Smooth muscle cell (in vitro differentiated cells): ENCODE measurements around the gene CA5A. TPM values are rescaled to one million over a fixed set of nuclear protein-coding genes. Genes with fewer than 3 reads are reported as not detected.
"Not testable (repeated sequence)": the region's sequence is repeated elsewhere in the genome, so short reads cannot be mapped to it uniquely, and the experiment has no call there.

Experiments
- DNase-seq: peaks from one replicate; lab custom pipeline; 2025; ENCODE audit not compliant: unreplicated experiment; lab: John Stamatoyannopoulos, UW
- H2AFZ ChIP-seq: fragments of 200-600 bp; sonication (generic); 2 replicates; pipeline ENCODE4 v1.6.0; 2016; ENCODE audit warnings: antibody characterized with exemption, low read depth, mild to moderate bottlenecking
- H3F3A ChIP-seq: fragments of 200-600 bp; sonication (generic); 2 replicates; pipeline ENCODE4 v1.6.0; 2017; ENCODE audit warnings: antibody characterized with exemption, low read depth
- H3K27ac ChIP-seq: fragments of 200-600 bp; sonication (generic); 2 replicates; pipeline ENCODE4 v1.5.1; 2016; ENCODE audit warnings: low read depth, mild to moderate bottlenecking
- H3K27me3 ChIP-seq: fragments of 200-600 bp; sonication (generic); 2 replicates; pipeline ENCODE4 v1.6.1; 2016; ENCODE audit warnings: low read depth, mild to moderate bottlenecking
- H3K36me3 ChIP-seq: fragments of 200-600 bp; sonication (generic); 2 replicates; pipeline ENCODE4 v1.5.1; 2016; ENCODE audit warnings: low read depth
- H3K4me1 ChIP-seq: fragments of 200-600 bp; sonication (generic); 2 replicates; pipeline ENCODE4 v1.5.1; 2016; ENCODE audit warnings: low read depth
- H3K4me2 ChIP-seq: fragments of 200-600 bp; sonication (generic); 2 replicates; pipeline ENCODE4 v1.6.0; 2016; ENCODE audit warnings: mild to moderate bottlenecking
- H3K4me3 ChIP-seq: fragments of 200-600 bp; sonication (generic); 2 replicates; pipeline ENCODE4 v1.5.1; 2016; ENCODE audit warnings: mild to moderate bottlenecking
- H3K79me2 ChIP-seq: fragments of 200-600 bp; sonication (generic); 2 replicates; pipeline ENCODE4 v1.6.0; 2016; ENCODE audit warnings: low read depth, mild to moderate bottlenecking
- H3K9ac ChIP-seq: fragments of 200-600 bp; sonication (generic); 2 replicates; pipeline ENCODE4 v1.6.0; 2016; ENCODE audit warnings: low read depth
- H3K9me3 ChIP-seq: fragments of 200-600 bp; sonication (generic); replicated peaks from 2 replicates; pipeline ENCODE4 v1.5.1; 2016; ENCODE audit warnings: low read depth
- H4K20me1 ChIP-seq: fragments of 200-600 bp; sonication (generic); 2 replicates; pipeline ENCODE4 v1.6.0; 2016; ENCODE audit warnings: low read depth
- CTCF ChIP-seq: fragments of 200-600 bp; sonication (generic); IDR thresholded peaks from 2 replicates; pipeline ENCODE4 v1.5.1; 2017; ENCODE audit warnings: borderline replicate concordance, mild to moderate bottlenecking, antibody characterized with exemption; ENCODE audit not compliant: insufficient read depth, poor library complexity, severe bottlenecking
- WGBS: methylation state at CpG from one replicate; pipeline ENCODE4 v1.1.7; 2016; ENCODE audit warnings: low lambda C conversion rate; 5-methylcytosine and 5-hydroxymethylcytosine counted together
- polyA plus RNA-seq: library from polyadenylated mRNA; unstranded; fragments of >200 nt; fragmentation: Nextera tagmentation; extraction: Ambion mirVana; gene quantifications from 2 replicates; pipeline ENCODE4 v1.2.1, GENCODE V29; 2016
- total RNA-seq: library from RNA; depleted of rRNA; stranded (reverse); fragments of >200 nt; gene quantifications from 2 replicates; pipeline ENCODE4 v1.2.3, GENCODE V29; 2014

CA5A gene
- total and polyA plus RNA-seq, 2 experiments from 2014 or later: not detected

DNA sequence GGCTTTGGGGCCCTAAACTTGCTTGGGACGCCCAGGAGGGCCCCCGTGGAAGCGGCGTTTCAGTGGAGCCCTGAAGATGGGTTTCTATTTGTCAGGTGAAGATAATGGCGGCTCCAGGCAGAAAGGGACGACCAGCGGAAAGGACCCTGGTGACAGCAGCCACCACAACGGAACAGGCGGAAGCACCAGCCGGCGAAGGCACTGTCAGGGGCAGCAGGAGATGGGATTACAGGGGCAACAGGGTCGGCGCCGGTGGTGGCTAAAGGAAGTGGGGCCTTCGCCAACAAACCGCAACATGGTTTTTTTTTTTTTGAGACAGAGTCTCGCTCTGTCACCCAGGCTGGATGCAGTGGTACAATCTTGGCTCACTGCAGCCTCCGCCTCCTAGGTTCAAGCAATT, 23.6 kb downstream of the CA5A start:
- not testable (repeated sequence) for H3K4me2 ChIP-seq, H3K79me2 ChIP-seq, H3K4me3 ChIP-seq, DNase-seq, H3K36me3 ChIP-seq, H3K9ac ChIP-seq, H3K27ac ChIP-seq, H2AFZ ChIP-seq, H3K27me3 ChIP-seq, H3K9me3 ChIP-seq, H3K4me1 ChIP-seq, H3F3A ChIP-seq, H4K20me1 ChIP-seq
- WGBS: 92% methylated on average over 18 of the region's 18 CpGs

DNA sequence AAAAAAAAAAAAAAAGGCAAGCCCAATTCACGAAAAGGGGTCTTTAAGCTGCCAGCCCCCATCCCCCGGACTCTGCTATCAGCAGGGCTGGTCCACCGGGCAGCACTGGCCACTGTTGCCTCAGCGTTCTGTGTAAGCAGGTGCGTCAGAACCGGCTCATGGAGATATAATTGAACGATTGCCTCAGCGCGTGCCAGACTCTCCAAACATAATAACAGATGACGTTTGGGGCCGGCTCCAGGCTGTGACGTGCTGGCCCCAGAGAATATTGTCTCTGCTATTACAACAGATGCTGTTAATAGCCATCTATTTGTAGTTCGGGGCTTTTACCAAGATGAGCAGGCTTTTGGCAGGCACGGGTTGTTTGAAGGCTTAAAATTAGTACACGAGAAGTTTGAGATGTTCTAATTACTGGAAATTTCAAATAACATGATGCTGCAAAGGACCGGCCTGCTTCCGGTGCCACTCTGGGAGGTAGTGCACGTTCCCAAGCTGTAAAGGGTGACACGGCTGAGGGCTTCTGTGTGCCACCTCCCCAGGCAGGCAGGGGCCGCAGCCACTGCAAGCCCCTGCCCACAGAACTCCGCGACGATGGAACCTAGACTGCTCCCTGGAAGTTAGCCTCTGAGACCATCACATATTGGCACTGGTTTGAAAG, 25.1 kb downstream of the CA5A start:
- H3K4me3 ChIP-seq, H3F3A ChIP-seq, H3K27ac ChIP-seq, H3K4me1 ChIP-seq, H4K20me1 ChIP-seq, H3K79me2 ChIP-seq, DNase-seq, H3K27me3 ChIP-seq, H3K36me3 ChIP-seq, H3K4me2 ChIP-seq, H3K9me3 ChIP-seq, H3K9ac ChIP-seq, H2AFZ ChIP-seq: not testable (repeated sequence)
- 90% methylated on average over 23 of the region's 23 CpGs for WGBS

- peak; percentile 89 for TF ChIP-seq CTCF
- WGBS: 43% methylated on average over 36 of the region's 36 CpGs
- H3K4me3 ChIP-seq: not testable (repeated sequence)
These were observed 27.0 kb downstream of the CA5A start for GRCh38 chr16:87909203-87909935.

DNA sequence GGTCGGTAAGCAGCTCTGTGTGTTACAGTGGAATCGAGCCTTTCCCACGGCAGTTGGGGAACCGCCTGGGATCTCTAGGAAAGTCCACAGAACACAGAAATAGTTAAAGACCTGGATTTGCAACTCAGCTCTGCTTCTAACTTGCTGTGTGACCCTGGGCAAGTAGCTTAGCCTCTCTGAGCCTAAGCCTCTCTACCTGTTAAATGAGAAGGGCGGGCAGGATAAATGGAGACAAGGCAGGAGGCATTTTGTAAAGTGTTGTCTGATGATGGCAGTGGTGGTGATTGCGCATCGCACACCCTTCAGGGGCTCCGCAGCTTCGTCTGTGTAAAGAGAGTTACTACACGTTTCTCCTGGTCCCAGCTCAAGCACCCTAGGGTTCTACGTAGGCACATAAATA, 28.2 kb downstream of the CA5A start:
- H2AFZ ChIP-seq, H3F3A ChIP-seq, H3K4me1 ChIP-seq, H3K27me3 ChIP-seq, H3K79me2 ChIP-seq, H3K9ac ChIP-seq, H4K20me1 ChIP-seq, DNase-seq, H3K27ac ChIP-seq, H3K4me2 ChIP-seq, H3K9me3 ChIP-seq, H3K4me3 ChIP-seq, H3K36me3 ChIP-seq: not testable (repeated sequence)
- 94% methylated on average over 11 of the region's 11 CpGs for WGBS

More at GRCh38 chr16:87909203-87909935, 27.0 kb downstream of the CA5A start:
- not testable (repeated sequence) for H3K27me3 ChIP-seq, H3F3A ChIP-seq, H3K27ac ChIP-seq, H3K9me3 ChIP-seq, H3K4me1 ChIP-seq, H3K4me2 ChIP-seq, H3K36me3 ChIP-seq, H2AFZ ChIP-seq, H3K9ac ChIP-seq, H4K20me1 ChIP-seq, H3K79me2 ChIP-seq
- peak; percentile 35 for DNase-seq

DNA sequence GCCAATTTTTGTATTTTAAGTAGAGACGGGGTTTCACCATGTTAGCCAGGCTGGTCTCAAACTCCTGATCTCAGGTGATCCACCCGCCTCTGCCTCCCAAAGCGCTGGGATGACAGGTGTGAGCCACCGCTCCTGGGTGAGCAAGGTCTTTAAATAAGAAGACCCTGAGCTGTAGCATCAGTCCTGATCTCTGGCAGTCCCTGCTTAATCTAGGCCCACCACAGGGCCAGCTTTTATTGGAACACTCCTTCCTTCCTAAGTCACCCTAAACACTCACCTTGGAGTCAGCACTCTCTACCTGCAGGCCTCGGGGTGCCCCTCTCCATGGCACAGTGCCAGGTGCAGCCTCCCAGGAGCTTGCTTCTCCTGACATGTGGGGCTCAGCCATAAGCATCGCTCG, 30.8 kb downstream of the CA5A start:
- not testable (repeated sequence) for H3K4me3 ChIP-seq, H2AFZ ChIP-seq, H3K4me2 ChIP-seq, DNase-seq, H3K27me3 ChIP-seq, H3F3A ChIP-seq, H3K27ac ChIP-seq, H3K9ac ChIP-seq, H3K4me1 ChIP-seq, H3K9me3 ChIP-seq, H3K36me3 ChIP-seq, H3K79me2 ChIP-seq, H4K20me1 ChIP-seq
- WGBS: 93% methylated on average over 7 of the region's 7 CpGs

DNA sequence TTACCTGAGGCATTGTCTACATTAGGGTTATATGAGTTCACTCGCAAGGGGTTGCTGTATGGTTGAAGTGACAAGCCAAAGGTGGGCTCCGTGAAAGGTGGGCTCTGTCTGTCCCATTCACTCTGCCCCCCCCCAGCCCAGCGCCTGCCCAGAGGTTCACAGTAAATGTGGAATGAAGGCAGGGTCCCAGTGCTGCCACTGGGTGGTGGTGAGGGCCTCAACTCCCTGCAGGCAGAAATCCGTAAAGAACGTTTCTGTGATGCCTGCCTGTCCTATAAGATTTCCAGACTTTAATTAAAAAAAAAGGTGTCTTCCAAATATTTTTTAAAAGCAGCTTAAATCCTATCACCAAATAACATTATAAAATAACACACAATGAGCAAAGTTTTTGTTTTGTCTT, 31.4 kb downstream of the CA5A start:
- not testable (repeated sequence) for H3K9me3 ChIP-seq, H3K79me2 ChIP-seq, H3K27me3 ChIP-seq, H3K4me1 ChIP-seq, H3K4me3 ChIP-seq, H3F3A ChIP-seq, DNase-seq, H4K20me1 ChIP-seq, H3K9ac ChIP-seq, H3K27ac ChIP-seq, H3K36me3 ChIP-seq, H2AFZ ChIP-seq, H3K4me2 ChIP-seq
- WGBS: 75% methylated on average over 5 of the region's 5 CpGs

- not testable (repeated sequence) for H3K4me3 ChIP-seq, H4K20me1 ChIP-seq, H3F3A ChIP-seq, H3K4me2 ChIP-seq, H3K79me2 ChIP-seq, DNase-seq, H3K4me1 ChIP-seq, H2AFZ ChIP-seq, H3K27ac ChIP-seq, H3K9me3 ChIP-seq, H3K9ac ChIP-seq, H3K36me3 ChIP-seq, H3K27me3 ChIP-seq
- WGBS: 86% methylated on average over 12 of the region's 12 CpGs
These were observed 35.8 kb downstream of the CA5A start for GRCh38 chr16:87900489-87900888.
